Lower lobe of right lung (tissue), 2 donors: ENCODE data around the gene S100A3. TPM values are rescaled to one million over a fixed set of nuclear protein-coding genes. Genes with fewer than 3 reads are reported as not detected.

Experiments used
- ATAC-seq, 2 donors: fragments of 200-7000 bp; cut with Tn5 transposase; one replicate each; pipeline ENCODE4 v1.9.1; 2020 to 2022; ENCODE audit warnings: mild to moderate bottlenecking in 2 of 2, moderate library complexity in 2 of 2
- DNase-seq: peaks from one replicate; pipeline ENCODE4 v3.0.0-alpha.2; 2020
- H3K27ac ChIP-seq: fragments of 200-600 bp; one replicate; pipeline ENCODE4 v1.8.0; 2022
- H3K27me3 ChIP-seq: fragments of 200-600 bp; one replicate; pipeline ENCODE4 v1.8.0; 2022; ENCODE audit warnings: low read depth
- H3K36me3 ChIP-seq: fragments of 200-600 bp; one replicate; pipeline ENCODE4 v1.8.0; 2022; ENCODE audit warnings: mild to moderate bottlenecking
- H3K4me1 ChIP-seq: fragments of 200-600 bp; one replicate; pipeline ENCODE4 v1.8.0; 2022
- H3K4me3 ChIP-seq: fragments of 200-600 bp; one replicate; pipeline ENCODE4 v1.8.0; 2022; ENCODE audit warnings: mild to moderate bottlenecking
- H3K9me3 ChIP-seq: fragments of 200-600 bp; one replicate; pipeline ENCODE4 v1.8.0; 2022
- intact Hi-C: fragments of 100-400 bp; cut with DNase I; formaldehyde crosslinking; loops from one replicate; pipeline ENCODE4 v1.11.0; 2022
- total RNA-seq: library from RNA; stranded (reverse); fragmentation: NEBNext Ultra II Directional; extraction: Animal tissue kit (Norgen Biotek cat#: 25700); gene quantifications from one replicate; pipeline ENCODE4 v1.2.1, GENCODE V29; 2021
- TF ChIP-seq, protein P1 (sequence below): fragments of 200-600 bp; IDR thresholded peaks from one replicate; pipeline ENCODE4 v1.8.0; 2022; ENCODE audit warnings: antibody characterized with exemption, mild to moderate bottlenecking
- donor health status: DM: no; HTN: yes; CAD: no; lungs with severe emphysema.

The S100A3 gene
- total RNA-seq, 1 donor from 2014 or later, result 4.5 TPM

DNA sequence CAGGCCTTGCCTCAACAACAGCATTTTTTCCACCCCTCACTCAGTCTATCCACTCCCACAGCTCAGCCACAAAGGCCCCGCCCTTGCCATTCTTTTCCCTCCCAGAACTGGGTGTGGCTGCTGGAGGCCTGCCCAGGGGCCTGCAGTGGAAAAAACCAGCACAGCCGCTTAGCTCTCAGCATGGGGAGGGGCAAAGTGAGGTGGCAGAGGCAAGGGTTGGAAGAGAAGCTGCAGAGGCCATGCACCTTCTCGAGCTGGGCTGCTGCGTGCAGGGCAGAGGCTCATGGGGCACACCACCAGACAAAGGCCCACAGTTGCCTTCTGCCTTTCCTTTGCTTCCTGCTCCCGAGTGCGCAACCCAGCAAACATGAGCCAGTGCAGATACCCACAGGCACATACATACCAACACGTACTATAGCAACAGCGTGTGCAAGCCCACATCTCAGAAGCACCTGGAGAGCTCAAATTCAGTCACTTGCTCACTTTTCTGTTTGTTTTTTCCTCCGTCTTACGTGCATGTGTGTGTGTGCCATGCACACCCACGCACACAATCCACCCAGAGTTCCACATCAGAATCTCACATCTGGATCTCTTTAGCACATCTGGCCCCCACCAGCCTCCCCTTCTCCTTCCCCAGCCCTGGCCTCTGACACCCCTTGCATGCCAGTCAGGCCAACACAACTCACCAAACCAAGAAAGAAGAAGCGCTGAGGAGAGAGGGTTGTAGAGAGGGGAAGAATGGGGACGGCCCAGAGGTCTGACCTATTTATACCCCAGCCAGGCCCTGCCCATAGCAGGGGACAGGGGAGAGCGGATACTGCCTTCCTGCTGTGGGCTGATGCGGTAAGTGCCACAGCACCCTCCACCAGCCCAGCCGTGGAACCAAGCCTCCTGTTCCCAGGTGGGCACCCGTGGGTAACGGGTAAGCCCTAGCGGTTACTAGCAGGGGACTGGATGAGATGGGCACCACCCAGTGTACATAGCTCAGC lies 3.7 kb downstream of the S100A3 start, which contains the start of gene S100A4:
Gene S100A4 (minus strand): TSS at position 740 of the 989 bp plus-strand sequence. CDS start 1,012 bp downstream, outside the sequence.
- H3K36me3 ChIP-seq, result peaks cover 16% of the 10 kb centered on the region
- TF ChIP-seq, protein P1, sequence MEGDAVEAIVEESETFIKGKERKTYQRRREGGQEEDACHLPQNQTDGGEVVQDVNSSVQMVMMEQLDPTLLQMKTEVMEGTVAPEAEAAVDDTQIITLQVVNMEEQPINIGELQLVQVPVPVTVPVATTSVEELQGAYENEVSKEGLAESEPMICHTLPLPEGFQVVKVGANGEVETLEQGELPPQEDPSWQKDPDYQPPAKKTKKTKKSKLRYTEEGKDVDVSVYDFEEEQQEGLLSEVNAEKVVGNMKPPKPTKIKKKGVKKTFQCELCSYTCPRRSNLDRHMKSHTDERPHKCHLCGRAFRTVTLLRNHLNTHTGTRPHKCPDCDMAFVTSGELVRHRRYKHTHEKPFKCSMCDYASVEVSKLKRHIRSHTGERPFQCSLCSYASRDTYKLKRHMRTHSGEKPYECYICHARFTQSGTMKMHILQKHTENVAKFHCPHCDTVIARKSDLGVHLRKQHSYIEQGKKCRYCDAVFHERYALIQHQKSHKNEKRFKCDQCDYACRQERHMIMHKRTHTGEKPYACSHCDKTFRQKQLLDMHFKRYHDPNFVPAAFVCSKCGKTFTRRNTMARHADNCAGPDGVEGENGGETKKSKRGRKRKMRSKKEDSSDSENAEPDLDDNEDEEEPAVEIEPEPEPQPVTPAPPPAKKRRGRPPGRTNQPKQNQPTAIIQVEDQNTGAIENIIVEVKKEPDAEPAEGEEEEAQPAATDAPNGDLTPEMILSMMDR, result no peak

DNA sequence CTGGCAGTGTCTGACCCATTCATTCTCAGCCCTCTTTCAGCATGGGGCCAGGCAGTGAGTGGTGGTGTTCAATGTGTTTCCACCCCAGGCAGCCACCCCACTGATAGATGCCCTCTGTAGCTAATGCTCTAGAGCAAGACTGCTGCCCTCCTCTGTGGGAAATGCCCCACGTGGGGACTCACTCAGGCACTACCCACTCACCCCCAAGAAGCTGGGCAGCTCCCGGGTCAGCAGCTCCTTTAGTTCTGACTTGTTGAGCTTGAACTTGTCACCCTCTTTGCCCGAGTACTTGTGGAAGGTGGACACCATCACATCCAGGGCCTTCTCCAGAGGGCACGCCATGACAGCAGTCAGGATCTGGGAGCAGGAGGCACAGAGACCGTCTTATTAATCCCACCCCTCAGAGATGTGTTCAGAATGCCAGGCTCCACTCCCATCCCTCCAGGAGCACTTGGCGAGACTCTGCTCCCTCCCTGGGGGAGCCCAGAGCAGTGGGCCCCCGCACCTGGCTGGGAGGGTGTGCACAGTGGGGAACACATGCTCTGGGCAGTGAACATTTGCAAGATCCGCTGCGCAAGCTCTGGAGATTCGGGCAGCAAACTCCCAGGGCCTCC lies 4.5 kb downstream of the S100A3 start:
- Histone ChIP-seq H3K27me3 (no peaks in the 10 kb centered on the region), H3K27ac (peak overlapping the region; percentile 90), H3K36me3 (peaks cover 16% of the 10 kb centered on the region), H3K4me1 (peaks cover 93% of the 10 kb centered on the region), H3K4me3 (peak overlapping the region; percentile 68), H3K9me3 (no peaks in the 10 kb centered on the region)
- DNase-seq (no peak), ATAC-seq (no peak)
- intact Hi-C loops, result no loop called here
- TF ChIP-seq, protein P1, result no peak

More for the DNA sequence above, 3.7 kb downstream of the S100A3 start, which contains the start of gene S100A4:
- DNase-seq (peak; percentile 95), ATAC-seq (peak; percentile 96)
- intact Hi-C loops, result no loop called here
- Histone ChIP-seq H3K4me3 (peak within 1 kb of the TSS; percentile 68), H3K27me3 (no peaks in the 10 kb centered on the region), H3K9me3 (no peaks in the 10 kb centered on the region), H3K4me1 (peaks cover 95% of the 10 kb centered on the region), H3K27ac (peak within 1 kb of the TSS; percentile 90)

DNA sequence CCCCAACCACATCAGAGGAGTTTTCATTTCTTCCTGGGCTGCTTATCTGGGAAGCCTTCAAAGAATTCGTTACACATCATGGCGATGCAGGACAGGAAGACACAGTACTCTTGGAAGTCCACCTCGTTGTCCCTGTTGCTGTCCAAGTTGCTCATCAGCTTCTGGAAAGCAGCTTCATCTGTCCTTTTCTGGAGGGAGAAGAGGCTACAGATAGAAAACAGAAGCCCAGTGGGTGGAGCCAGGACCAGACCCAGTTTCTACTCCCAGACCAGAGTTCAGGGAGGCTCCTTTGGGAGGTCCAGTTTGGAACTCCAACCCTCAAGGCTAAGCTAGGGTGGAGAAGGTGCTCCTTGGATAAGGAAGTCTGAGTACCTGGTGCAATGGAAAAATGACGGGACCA lies 5.3 kb downstream of the S100A3 start:
- Histone ChIP-seq H3K27ac (no peak overlapping the region), H3K4me1 (peaks cover 85% of the 10 kb centered on the region), H3K36me3 (peaks cover 16% of the 10 kb centered on the region), H3K27me3 (no peaks in the 10 kb centered on the region), H3K4me3 (peak overlapping the region; percentile 68), H3K9me3 (no peaks in the 10 kb centered on the region)
- ATAC-seq (no peak), DNase-seq (no peak)
- TF ChIP-seq, protein P1, result no peak
- intact Hi-C loops, result no loop called here

DNA sequence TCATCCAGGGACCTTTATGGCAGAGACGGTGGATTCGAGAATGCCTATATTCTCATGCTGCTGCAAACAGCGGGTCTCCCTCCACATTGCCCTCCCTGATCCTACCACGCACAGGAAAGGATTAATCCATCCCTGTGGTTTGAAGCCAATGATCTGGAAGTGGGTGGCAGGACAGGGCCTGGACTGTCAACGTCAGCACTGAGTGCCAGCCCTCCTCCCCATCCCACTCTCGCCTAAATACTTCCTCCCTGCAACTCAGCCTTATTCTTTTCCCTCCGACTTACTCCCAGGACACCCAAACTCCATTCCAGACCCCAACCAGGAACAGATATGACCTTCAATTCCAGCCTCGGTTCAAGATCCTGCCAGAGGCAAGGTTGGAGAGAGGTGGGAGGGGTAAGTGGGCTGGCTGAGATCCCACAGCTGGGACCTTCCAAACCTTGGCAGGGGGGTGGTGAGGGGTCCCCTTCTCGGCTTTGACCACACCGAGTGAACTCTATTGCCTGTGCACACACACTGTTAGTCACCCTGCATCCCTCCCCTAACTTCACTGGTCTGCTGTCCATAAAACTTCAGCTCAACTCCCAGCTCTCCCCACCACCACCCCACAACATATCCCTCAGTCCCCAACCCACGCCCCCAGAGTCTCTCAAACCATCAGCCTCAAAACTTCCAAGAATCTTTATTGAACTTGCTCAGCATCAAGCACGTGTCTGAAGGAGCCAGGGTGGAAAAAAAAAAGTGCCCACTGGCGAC lies 5.9 kb downstream of the S100A3 start:
- Histone ChIP-seq H3K9me3 (no peaks in the 10 kb centered on the region), H3K4me1 (peaks cover 80% of the 10 kb centered on the region), H3K27me3 (no peaks in the 10 kb centered on the region), H3K36me3 (peaks cover 16% of the 10 kb centered on the region), H3K27ac (no peak overlapping the region), H3K4me3 (peak overlapping the region; percentile 68)
- intact Hi-C loops, result no loop called here
- TF ChIP-seq, protein P1, result no peak
- DNase-seq, result no peak
- no peak for ATAC-seq
